ENCODE data around the gene ATP2C2.
"Not testable (repeated sequence)": the region's sequence is repeated elsewhere in the genome, so short reads cannot be mapped to it uniquely, and the experiment has no call there.

The ATP2C2 gene

GRCh38 chr16:84341528-84342295 is 26.6 kb upstream of the ATP2C2 start:
- DNase-seq (ENCODE audit: low spot score): no peak

- DNase-seq (ENCODE audit: low spot score): not testable (repeated sequence)
Observed at GRCh38 chr16:84343800-84344199, 24.5 kb upstream of the ATP2C2 start.

DNA sequence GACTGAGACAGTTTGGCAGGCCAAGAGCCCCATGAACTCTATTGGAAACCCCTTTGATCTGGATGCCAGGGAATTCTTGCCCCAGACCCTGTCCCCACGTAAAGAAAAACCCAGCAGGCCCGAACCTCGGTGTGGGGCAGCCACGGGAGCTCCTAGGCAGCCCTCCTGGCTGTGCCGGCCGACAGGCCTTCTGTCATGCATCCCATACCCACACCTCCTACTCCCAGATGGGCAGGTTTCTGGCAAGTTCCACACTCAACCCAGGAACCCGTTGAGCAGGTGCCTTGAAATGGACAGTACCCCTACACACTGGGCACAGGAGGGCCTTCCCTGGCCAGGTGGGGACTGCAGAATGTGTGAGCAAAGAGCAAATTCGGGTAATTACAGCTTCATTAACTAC is 23.6 kb upstream of the ATP2C2 start:
- DNase-seq (ENCODE audit: low spot score): no peak

DNA sequence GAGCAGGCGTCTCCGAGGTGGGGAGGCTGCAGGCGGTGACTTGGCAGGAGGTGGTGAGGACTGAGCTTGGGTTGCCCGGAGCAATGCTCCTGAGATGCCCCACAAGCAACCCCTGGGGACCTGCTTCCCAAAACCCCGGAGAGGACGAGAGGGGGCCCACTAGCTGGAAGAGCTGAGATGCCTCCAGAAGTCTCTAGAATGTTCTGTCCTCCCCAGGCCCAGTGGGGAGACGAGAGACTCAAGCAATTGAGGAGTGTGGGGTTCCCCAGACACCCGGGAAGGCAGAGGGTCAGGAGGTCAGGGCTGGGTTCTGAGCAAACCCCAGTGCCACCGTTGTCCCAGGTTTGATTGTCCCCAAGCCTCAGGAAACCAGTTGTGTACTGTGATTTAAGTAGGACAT is 21.2 kb upstream of the ATP2C2 start:
- no peak for DNase-seq (ENCODE audit: low spot score)

DNA sequence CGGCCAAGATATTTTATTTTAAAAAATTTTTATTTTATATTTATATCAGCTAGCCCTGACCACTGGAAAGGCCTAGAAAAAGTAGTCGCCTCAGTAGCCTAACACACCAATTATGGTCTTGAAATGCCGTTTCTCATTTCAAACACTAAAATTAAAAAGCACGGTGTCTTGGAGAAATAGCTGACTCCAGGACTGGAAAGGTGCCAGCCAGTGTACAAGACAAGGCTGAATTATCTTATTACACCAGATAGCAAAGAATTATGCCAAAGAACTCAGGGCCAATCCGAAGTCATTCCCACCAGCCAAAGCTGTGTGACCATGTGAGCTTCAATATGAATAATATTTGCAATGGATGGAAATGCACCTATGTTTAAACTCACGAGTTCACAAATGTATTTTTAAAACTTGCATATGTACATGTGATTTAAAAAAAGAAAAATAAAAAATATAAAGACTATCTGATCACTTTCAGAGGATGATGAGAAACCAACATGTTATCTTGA is 19.9 kb upstream of the ATP2C2 start:
- no peak for DNase-seq (ENCODE audit: low spot score)

GRCh38 chr16:84349862-84350684 is 18.3 kb upstream of the ATP2C2 start:
- no peak for DNase-seq (ENCODE audit: low spot score)

DNA sequence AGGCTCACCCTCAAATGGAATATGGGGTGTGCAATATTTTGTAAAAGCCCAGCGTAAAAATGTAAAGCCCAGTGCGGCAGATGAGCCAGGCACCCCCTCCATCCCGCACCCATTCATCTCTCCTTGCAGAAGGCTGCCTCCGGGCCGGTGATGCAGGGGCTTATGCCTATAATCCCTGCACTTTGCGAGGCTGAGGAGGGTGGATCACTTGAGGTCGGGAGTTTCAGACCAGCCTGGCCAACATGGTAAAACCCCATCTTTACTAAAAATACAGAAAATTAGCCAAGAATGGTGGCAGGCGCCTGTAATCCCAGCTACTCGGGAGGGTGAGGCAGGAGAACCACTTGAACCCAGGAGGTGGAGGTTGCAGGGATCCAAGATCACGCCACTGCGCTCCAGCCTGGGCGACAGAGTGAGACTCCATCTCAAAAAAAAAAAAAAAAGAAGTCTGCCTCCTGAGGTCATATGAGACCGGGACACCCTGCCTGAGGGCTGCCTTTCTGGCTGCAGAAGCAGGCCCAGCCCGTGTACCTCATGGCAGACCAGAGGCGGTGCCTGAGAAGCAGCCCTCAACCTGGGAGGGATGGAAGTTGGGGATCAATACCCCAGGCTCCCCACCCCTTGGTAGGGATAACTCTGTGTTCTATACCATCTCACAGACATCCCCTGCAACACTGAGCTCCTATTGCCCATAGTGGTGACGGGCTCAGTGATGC is 17.5 kb upstream of the ATP2C2 start:
- DNase-seq (ENCODE audit: low spot score): no peak

- DNase-seq (ENCODE audit: low spot score): no peak
Observed at GRCh38 chr16:84351630-84352029, 16.7 kb upstream of the ATP2C2 start.

DNA sequence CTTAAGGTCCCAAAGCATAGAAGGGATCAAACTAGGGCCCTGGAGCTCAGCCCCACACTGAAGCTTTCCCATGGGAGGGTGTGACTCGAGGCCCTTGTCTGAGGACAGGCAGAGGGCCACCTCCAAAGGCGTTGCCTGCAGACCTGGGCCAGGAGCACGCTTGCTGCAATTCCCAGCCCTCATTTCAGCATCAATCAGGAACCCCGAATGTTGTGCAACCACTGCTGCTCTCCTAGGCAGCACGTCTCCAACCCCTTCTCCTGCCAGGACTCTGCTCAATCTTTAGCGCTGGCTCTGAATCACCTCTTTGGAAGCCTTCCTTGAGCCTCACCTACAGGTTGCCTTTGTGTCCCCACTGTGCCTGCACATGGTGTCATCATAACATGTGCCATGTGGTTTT is 14.0 kb upstream of the ATP2C2 start:
- no peak for DNase-seq (ENCODE audit: low spot score)

DNA sequence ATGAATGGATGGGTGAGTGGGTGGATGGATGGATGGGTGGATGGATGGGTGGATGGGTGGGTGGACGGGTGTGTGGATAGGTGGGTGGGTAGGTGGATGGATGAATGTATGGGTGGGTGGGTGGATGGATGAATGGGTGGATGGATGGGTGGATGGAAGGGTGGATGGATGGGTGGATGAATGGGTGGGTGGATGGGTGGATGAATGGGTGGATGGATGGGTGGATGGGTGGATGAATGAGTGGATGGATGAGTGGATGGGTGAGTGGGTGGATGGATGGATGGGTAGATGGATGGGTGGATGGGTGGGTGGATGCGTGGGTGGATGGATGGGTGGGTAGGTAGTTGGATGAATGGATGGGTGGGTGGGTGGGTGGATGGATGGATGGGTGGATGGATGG is 13.2 kb upstream of the ATP2C2 start:
- DNase-seq (ENCODE audit: low spot score): no peak

DNA sequence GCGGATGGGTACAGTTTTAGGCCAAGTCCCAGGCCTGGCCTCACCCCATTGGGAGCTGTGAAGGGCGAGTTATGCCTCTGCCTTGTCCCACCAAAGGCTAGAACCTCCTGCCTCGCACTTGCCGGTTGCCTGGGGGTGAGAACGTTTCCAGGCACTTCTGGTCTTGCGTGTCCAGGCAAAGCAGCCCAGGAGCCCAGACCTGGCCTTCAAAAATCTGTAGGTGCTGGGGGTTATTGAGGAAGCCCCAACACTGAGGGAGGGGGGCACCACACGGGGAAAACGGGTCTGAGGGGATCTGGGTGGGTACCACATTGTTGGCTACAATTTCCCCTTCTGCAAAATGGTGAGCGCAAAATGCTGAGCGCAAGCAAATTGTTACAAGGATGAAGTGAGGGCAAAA is 12.2 kb upstream of the ATP2C2 start:
- no peak for DNase-seq (ENCODE audit: low spot score)

- DNase-seq (ENCODE audit: low spot score): no peak
Observed at GRCh38 chr16:84356591-84357116, 11.7 kb upstream of the ATP2C2 start.

GRCh38 chr16:84357191-84357651 is 11.1 kb upstream of the ATP2C2 start:
- DNase-seq (ENCODE audit: low spot score): no peak

GRCh38 chr16:84358601-84359295 is 9.6 kb upstream of the ATP2C2 start:
- no peak for DNase-seq (ENCODE audit: low spot score)

DNA sequence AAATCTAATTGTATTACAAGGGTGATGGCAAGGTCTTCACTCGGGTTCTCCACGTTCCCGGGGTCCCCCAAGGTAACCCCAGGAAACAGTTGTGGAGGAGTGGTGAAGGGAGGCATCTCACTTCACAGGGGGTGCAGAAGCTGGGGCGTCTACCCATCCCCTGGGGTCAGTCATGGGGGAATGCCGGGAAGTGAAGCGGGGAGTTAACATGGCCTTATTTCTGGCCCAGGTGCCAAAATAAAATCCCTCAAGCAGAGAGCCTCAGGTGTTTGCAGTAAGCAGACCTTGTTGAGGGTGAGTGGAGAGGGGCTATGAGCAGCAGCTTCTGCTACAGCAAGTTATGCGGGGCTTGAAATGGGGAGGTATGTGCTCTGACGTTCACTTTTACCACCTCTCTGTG is 9.0 kb upstream of the ATP2C2 start:
- DNase-seq (ENCODE audit: low spot score): no peak

- DNase-seq (ENCODE audit: low spot score): no peak
Observed at GRCh38 chr16:84360170-84360569, 8.2 kb upstream of the ATP2C2 start.

- no peak for DNase-seq (ENCODE audit: low spot score)
Observed at GRCh38 chr16:84360748-84361147, 7.6 kb upstream of the ATP2C2 start.

- DNase-seq (ENCODE audit: low spot score): no peak
Observed at GRCh38 chr16:84361546-84361945, 6.8 kb upstream of the ATP2C2 start.

GRCh38 chr16:84362471-84362941 is 5.8 kb upstream of the ATP2C2 start:
- no peak for DNase-seq (ENCODE audit: low spot score)

DNA sequence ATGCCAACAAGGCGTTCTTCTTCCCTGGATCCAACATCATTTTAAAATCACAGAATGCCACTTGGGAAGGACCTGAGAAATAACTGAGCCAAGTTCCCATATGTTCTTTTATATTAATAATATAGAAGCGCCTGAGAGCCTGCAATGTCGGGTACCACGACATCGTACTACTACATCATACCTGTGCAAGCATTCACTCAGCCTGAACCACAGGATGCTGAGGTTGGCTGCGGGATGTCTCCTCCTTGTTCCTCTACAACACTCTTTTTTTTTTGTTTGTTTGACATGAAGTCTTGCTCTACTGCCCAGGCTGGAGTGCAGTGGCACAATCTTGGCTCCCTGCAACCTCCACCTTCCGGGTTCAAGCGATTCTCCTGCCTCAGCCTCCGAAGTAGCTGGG is 2.1 kb upstream of the ATP2C2 start:
- no peak for DNase-seq (ENCODE audit: low spot score)

- no peak for DNase-seq (ENCODE audit: low spot score)
Observed at GRCh38 chr16:84367297-84367680, 1.0 kb upstream of the ATP2C2 start.

All from AG20443 (cell line).